GM13977 (cell line): ENCODE measurements around the gene RASA3.

Source experiments
- DNase-seq: peaks from one replicate; pipeline ENCODE4 v3.0.0; 2012; ENCODE audit warnings: low spot score
- in situ Hi-C: fragments of 300-500 bp; cut with MboI; formaldehyde crosslinking; loops from one replicate; pipeline ENCODE4 v1.12.0; 2022; ENCODE audit warnings: low sequenced_read_pairs, low pct_unique_long_range_greater_than_20kb, mixed read lengths, inconsistent platforms; ENCODE audit not compliant: unreplicated experiment
- TF ChIP-seq, protein P1 (sequence below): IDR thresholded peaks from 2 replicates; pipeline ENCODE4 v1.5.1; 2012; ENCODE audit warnings: mild to moderate bottlenecking, control low read depth; ENCODE audit not compliant: insufficient read depth; ENCODE audit errors: extremely low read depth, missing control alignments

The RASA3 gene

DNA sequence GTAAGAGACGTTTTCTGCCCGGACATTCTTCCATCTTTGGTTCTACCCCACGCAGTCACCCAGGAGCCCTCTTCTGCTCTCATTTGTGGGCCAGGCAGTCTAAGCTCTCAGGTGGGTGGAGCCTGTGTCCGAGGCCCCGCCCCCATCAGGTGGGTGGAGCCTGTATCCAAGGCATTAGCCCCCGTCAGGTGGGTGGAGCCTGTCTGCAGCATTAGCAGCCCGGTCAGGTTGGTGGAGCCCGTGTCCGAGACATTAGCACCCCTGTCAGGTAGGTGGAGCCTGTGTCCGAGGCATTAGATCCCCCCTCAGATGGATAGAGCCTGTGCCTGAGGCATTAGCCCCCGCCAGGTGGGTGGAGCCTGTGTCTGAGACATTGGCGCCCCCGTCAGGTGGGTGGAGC lies 113.1 kb downstream of the RASA3 start:
- TF ChIP-seq, protein P1, sequence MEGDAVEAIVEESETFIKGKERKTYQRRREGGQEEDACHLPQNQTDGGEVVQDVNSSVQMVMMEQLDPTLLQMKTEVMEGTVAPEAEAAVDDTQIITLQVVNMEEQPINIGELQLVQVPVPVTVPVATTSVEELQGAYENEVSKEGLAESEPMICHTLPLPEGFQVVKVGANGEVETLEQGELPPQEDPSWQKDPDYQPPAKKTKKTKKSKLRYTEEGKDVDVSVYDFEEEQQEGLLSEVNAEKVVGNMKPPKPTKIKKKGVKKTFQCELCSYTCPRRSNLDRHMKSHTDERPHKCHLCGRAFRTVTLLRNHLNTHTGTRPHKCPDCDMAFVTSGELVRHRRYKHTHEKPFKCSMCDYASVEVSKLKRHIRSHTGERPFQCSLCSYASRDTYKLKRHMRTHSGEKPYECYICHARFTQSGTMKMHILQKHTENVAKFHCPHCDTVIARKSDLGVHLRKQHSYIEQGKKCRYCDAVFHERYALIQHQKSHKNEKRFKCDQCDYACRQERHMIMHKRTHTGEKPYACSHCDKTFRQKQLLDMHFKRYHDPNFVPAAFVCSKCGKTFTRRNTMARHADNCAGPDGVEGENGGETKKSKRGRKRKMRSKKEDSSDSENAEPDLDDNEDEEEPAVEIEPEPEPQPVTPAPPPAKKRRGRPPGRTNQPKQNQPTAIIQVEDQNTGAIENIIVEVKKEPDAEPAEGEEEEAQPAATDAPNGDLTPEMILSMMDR: no peak
- DNase-seq: no peak
- in situ Hi-C loops: no loop called here

DNA sequence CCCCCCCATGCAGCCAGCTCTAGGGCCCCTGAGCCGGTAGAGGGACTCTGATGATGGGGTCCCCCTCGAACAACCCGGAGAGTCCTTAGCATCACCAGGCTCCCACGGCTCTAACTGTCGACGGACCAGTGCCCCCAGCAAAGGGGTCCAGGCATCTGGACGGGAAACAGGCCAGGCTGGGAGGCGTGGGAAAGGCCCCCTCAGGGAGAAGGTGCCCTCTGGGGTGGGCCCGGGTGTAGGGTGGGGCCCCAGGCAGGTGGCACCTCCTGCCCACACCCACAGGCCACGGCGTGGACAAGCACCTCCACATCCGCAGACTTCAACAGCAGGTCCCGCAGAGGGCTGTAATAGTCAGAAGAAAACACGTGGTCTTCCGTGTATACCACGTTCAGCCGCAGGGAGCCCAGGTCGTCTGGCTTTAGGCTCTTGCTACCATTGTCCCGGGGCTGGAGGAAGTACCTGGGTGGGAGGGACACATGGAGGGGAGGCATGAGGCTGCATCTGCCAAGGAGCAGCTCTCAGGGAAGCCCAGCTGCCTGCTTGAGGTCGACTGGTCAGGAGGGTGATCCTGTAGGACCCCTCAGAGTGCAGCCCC lies 113.9 kb downstream of the RASA3 start:
- TF ChIP-seq, protein P1: no peak
- no peak for DNase-seq
- in situ Hi-C loops: no loop called here

DNA sequence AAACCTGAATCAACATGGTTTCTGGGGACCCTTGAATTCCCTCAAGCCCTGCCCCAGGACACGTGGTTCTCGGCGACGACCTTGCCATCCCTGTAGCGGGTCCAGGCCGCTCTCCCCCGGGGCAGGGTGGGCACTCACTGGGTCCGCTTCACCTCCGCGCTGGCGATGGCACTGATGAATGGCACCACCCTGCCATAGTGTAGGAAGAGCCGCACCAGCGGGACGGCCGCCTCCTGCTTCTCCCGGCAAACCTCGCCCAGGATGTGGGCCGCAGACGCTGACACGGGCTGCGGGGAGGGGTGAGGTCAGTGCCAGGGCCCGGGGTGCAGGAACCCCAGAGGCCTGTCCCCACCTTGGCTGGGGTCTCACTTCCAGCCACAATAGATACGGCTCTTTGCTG lies 114.5 kb downstream of the RASA3 start:
- DNase-seq: no peak
- TF ChIP-seq, protein P1: no peak
- in situ Hi-C loops: no loop called here

DNA sequence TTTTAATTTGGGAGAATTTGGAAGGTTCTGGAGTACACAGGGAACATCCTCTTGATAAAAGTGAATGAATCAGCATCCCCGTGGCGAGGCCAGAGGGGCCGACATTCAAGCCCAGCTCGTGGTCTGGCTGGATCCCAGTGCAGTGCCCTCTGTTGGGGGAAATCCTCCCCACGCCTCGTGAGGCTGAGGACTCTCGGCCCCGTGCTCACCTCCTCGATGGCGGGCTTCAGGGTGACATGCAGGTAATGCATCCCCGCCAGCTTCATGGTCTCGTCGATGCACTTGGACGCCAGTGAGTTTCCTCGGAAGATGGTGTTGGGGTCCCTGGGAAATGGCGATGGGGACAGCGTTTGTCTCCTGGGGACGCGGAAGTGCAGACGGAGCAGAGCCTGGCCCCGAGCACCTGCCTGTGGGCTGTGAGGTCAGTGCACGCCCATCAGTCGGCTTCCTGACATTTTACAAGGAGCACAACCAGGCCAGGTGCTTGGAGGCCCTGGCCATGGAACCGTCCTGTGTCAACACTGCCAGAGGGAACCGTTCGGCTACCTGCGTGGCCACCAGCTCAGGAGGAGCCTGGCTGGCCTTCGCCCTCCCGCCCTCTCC lies 115.3 kb downstream of the RASA3 start:
- no peak for DNase-seq
- TF ChIP-seq, protein P1: no peak
- in situ Hi-C loops: no loop called here

DNA sequence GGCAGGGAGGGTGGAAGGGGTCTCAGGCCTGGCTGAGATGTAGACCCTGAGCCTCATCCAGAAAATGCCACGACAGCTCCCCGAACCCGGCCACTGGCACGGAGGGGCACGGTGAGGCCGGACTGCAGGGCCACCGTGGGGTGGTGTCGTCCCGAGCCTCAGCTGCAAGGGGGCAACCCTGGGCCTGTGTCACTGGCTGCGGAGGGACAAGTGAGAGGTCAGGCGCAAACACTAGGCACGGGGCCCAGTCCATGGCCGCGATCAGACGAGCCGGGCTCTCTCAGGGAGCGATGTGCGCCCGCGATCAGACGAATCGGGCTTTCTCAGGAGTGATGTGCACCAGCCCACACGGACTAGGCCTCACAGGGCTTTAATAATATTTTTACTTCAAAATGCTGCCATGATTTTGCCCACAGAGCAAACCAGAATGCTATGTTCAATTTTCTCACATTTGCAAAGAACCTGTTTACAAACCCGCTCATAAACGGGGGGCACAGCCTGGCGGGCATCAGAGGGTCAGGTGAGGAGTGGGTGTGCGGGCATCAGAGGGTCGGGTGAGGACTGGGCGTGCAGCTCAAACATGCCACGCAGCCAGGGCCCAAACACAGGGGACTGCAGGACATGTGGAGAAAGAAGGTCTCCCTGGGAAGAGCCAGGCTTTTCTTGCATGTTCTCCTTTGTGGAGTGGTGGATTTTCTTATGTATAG lies 115.9 kb downstream of the RASA3 start:
- in situ Hi-C loops: no loop called here
- TF ChIP-seq, protein P1: no peak
- no peak for DNase-seq

DNA sequence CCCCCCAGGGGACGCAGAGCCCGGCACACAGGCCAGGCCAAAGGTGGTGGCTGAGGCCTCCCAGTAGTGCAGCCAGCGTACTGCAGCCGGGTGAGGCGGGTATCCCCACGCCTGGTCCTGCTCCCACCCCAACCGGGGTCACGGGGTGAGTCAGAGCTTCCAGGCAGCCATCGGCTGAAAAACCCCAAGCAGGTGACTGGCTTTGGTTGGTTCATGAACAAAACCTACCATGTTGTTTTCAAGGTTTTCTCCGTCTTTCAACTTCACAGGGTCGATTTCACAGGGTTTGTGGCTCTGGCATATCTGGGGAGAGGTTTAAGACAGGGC lies 116.5 kb downstream of the RASA3 start:
- DNase-seq: no peak
- in situ Hi-C loops: no loop called here
- TF ChIP-seq, protein P1: no peak
